ENCODE data around the gene MS4A6A.

- TF ChIP-seq TEAD4 (IDR thresholded peaks at IDR 0.05) (no peak), EP300 (IDR thresholded peaks at IDR 0.05; ENCODE audit: borderline replicate concordance) (no peak), ZBTB7A (IDR thresholded peaks at IDR 0.05; ENCODE audit: low read depth) (no peak), TAF1 (IDR thresholded peaks at IDR 0.05; ENCODE audit: low read depth) (no peak), CEBPB (IDR thresholded peaks at IDR 0.05) (no peak)
These were observed 22.0 kb upstream of the MS4A6A start for GRCh38 chr11:60204922-60205321.

Measured in Ishikawa (cell line).